NT2/D1 (cell line): ENCODE results near the gene TSG101.

Source experiments
- DNase-seq: peaks from one replicate; pipeline ENCODE4 v3.0.0-alpha.2; 2011; ENCODE audit warnings: low read depth, low spot score
- H3K27me3 ChIP-seq: 2 replicates; pipeline ENCODE4 v1.6.0; 2011; ENCODE audit warnings: mild to moderate bottlenecking; ENCODE audit not compliant: insufficient read length, insufficient read depth
- H3K36me3 ChIP-seq: 2 replicates; pipeline ENCODE4 v1.6.1; 2011; ENCODE audit warnings: mild to moderate bottlenecking, low read length, mixed read lengths; ENCODE audit not compliant: insufficient read depth, insufficient read length
- H3K4me1 ChIP-seq: 2 replicates; pipeline ENCODE4 v1.5.1; 2011; ENCODE audit not compliant: insufficient read depth, insufficient read length
- H3K4me3 ChIP-seq: 2 replicates; pipeline ENCODE4 v1.5.1; 2011; ENCODE audit warnings: low read depth; ENCODE audit not compliant: insufficient read length
- H3K9ac ChIP-seq: 2 replicates; pipeline ENCODE4 v1.6.0; 2011; ENCODE audit warnings: low read depth; ENCODE audit not compliant: insufficient read length
- H3K9me3 ChIP-seq: 2 replicates; pipeline ENCODE4 v1.5.1; 2011; ENCODE audit warnings: mild to moderate bottlenecking, low read length; ENCODE audit not compliant: insufficient read depth
- SUZ12 ChIP-seq: IDR thresholded peaks from 2 replicates; pipeline ENCODE4 v1.6.1; 2011; ENCODE audit not compliant: insufficient read length, insufficient read depth; ENCODE audit errors: extremely low read depth
- YY1 ChIP-seq: IDR thresholded peaks from 2 replicates; pipeline ENCODE4 v1.6.1; 2011; ENCODE audit not compliant: insufficient read length, insufficient read depth
- ZNF274 ChIP-seq: IDR thresholded peaks from 2 replicates; pipeline ENCODE4 v1.6.1; 2011; ENCODE audit warnings: mild to moderate bottlenecking, low read depth, low read length

TSG101 gene, protein sequence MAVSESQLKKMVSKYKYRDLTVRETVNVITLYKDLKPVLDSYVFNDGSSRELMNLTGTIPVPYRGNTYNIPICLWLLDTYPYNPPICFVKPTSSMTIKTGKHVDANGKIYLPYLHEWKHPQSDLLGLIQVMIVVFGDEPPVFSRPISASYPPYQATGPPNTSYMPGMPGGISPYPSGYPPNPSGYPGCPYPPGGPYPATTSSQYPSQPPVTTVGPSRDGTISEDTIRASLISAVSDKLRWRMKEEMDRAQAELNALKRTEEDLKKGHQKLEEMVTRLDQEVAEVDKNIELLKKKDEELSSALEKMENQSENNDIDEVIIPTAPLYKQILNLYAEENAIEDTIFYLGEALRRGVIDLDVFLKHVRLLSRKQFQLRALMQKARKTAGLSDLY

GRCh38 chr11:18526521-18527296 is at the start of gene TSG101:
Gene TSG101, minus strand, starts transcription at chr11:18526942. Its CDS starts 126 bp downstream, at chr11:18526816.
- H3K9ac ChIP-seq = peak within 1 kb of the TSS; percentile 91
- H3K36me3 ChIP-seq = peaks cover 15% of the 10 kb centered on the region
- peak within 1 kb of the TSS; percentile 89 for H3K4me3 ChIP-seq
- peak; percentile 79 for DNase-seq
- TF ChIP-seq ZNF274 (no peak), YY1 (no peak), SUZ12 (no peak)
- no peaks in the 10 kb centered on the region for H3K27me3 ChIP-seq
- H3K9me3 ChIP-seq = no peaks in the 10 kb centered on the region
- H3K4me1 ChIP-seq = no peaks in the 10 kb centered on the region

GRCh38 chr11:18575361-18575760 is 48.6 kb upstream of the TSG101 start:
- Histone ChIP-seq H3K36me3 (peaks cover 24% of the 10 kb centered on the region), H3K27me3 (no peaks in the 10 kb centered on the region), H3K9me3 (no peaks in the 10 kb centered on the region), H3K4me1 (no peaks in the 10 kb centered on the region), H3K4me3 (no peak overlapping the region), H3K9ac (no peak overlapping the region)
- TF ChIP-seq ZNF274 = no peak
- no peak for TF ChIP-seq SUZ12
- TF ChIP-seq YY1 = no peak
- DNase-seq = no peak

DNA sequence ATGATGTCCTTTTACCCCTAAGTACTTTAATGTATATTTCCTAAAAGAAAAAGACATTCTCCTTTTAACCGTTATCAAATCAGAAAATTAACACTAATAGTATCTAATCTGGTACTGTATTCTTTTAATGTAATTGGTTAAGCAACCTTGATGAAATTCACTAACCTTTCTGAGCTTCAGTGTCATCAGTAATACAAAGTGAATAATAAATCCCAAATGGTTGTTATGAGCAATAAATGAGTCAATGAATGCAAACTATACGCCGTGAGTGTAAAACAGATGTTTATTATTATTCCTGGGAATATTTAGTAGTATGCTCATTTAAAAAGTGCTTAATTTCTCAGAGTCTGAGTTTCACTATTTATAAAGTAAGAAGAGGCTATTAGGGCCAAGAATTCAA is 40.3 kb upstream of the TSG101 start:
- TF ChIP-seq SUZ12 = no peak
- TF ChIP-seq YY1 = no peak
- no peak for TF ChIP-seq ZNF274
- no peaks in the 10 kb centered on the region for H3K27me3 ChIP-seq
- peaks cover 13% of the 10 kb centered on the region for H3K36me3 ChIP-seq
- no peak overlapping the region for H3K9ac ChIP-seq
- no peak for DNase-seq
- H3K9me3 ChIP-seq = no peaks in the 10 kb centered on the region
- H3K4me3 ChIP-seq = no peak overlapping the region
- no peaks in the 10 kb centered on the region for H3K4me1 ChIP-seq

DNA sequence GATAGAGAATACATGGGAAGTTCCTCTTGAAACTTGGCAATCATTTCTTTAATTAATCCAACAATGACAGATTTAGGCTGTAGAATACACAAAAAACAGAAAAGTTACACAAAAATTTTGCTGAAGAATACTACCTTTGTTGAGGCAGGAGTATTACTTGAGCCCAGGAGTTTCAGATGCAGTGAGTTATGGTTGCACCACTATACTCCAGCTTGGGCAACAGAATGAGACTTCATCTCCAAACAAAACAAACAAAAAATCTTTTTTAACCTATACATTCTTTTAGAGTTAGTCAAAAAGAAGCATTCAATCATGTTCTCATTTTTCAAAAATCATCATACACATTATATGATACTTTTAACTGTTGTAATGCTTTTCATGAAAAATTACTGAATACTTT is 39.7 kb upstream of the TSG101 start:
- TF ChIP-seq ZNF274 = no peak
- TF ChIP-seq YY1 = no peak
- TF ChIP-seq SUZ12 = no peak

DNA sequence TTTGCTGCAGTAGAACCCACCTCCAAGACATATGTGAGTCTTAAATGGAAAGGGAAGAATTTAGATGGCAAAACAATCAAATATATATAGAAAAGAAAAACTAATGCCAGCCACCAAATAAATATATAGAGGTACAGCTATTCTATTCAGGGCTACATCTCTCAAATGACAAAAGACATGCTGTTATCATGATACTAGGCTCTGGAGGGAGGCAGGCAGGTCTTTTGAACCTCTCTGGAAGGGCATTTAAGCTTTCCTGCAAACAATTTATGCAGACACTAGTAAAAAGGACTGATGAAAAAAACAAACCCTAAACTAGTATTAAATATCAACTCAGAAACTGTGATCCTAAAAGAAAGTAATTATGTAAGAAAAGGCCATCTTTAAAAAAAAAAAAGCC is 37.4 kb upstream of the TSG101 start:
- DNase-seq = no peak
- no peaks in the 10 kb centered on the region for H3K27me3 ChIP-seq
- H3K36me3 ChIP-seq = no peaks in the 10 kb centered on the region
- H3K4me1 ChIP-seq = no peaks in the 10 kb centered on the region
- no peaks in the 10 kb centered on the region for H3K9me3 ChIP-seq
- H3K9ac ChIP-seq = no peak overlapping the region
- H3K4me3 ChIP-seq = no peak overlapping the region
- no peak for TF ChIP-seq ZNF274
- no peak for TF ChIP-seq SUZ12
- no peak for TF ChIP-seq YY1

More for the DNA sequence above, 39.7 kb upstream of the TSG101 start:
- Histone ChIP-seq H3K4me1 (no peaks in the 10 kb centered on the region), H3K4me3 (no peak overlapping the region), H3K27me3 (no peaks in the 10 kb centered on the region), H3K36me3 (peaks cover 13% of the 10 kb centered on the region), H3K9ac (no peak overlapping the region), H3K9me3 (no peaks in the 10 kb centered on the region)
- DNase-seq = no peak

GRCh38 chr11:18563090-18563730 is 36.5 kb upstream of the TSG101 start:
- no peak for DNase-seq
- no peak overlapping the region for H3K9ac ChIP-seq
- H3K36me3 ChIP-seq = no peaks in the 10 kb centered on the region
- H3K27me3 ChIP-seq = no peaks in the 10 kb centered on the region
- H3K4me1 ChIP-seq = no peaks in the 10 kb centered on the region
- TF ChIP-seq YY1 = no peak
- no peak for TF ChIP-seq SUZ12
- no peak for TF ChIP-seq ZNF274
- H3K4me3 ChIP-seq = no peak overlapping the region
- no peaks in the 10 kb centered on the region for H3K9me3 ChIP-seq

DNA sequence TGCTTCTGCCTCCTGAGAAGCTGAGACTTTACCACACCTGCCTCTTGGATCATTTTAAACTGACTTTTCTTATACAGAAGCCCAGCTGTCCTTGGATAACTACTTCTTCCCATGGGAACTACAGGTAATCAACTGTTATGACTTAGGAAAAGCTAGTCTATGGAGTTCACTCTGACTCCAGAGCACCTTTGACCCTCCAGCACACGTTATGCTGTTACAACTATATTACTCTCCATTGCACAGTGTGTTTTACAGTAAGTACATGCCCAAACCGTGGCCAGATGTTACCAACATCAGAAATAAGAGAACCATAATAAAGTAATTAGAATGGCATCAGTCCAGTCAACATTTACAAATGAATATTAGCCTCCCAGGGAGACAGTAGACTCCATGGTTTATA is 21.3 kb upstream of the TSG101 start:
- DNase-seq = no peak
- no peaks in the 10 kb centered on the region for H3K27me3 ChIP-seq
- no peak overlapping the region for H3K9ac ChIP-seq
- H3K4me1 ChIP-seq = no peaks in the 10 kb centered on the region
- H3K9me3 ChIP-seq = no peaks in the 10 kb centered on the region
- TF ChIP-seq YY1 (no peak), SUZ12 (no peak)
- H3K36me3 ChIP-seq = peaks cover 8% of the 10 kb centered on the region
- no peak overlapping the region for H3K4me3 ChIP-seq
